Breast epithelium (tissue), 3 donors: Measurements from ENCODE around the gene CCDC43.

ENCODE experiments used
- CTCF ChIP-seq, 3 donors: fragments of 450-650 bp; IDR thresholded peaks; one replicate each; pipeline ENCODE4 v1.5.1; 2016 to 2017; ENCODE audit warnings: antibody characterized with exemption in 3 of 3, mild to moderate bottlenecking in 3 of 3, moderate library complexity in 3 of 3
- POLR2A ChIP-seq: fragments of 450-650 bp; IDR thresholded peaks from one replicate; pipeline ENCODE4 v1.6.1; 2016; ENCODE audit warnings: antibody characterized with exemption, mild to moderate bottlenecking, moderate library complexity

GRCh38 chr17:44636562-44636961 lies 53.0 kb downstream of the CCDC43 start:
- no peak for TF ChIP-seq POLR2A
- TF ChIP-seq CTCF (IDR thresholded peaks at IDR 0.05): peak in 1 of 3 donors; percentile 49
